Occipital lobe (tissue), 2 donors: ENCODE data around the gene FRAS1. TPM values are rescaled to one million over a fixed set of nuclear protein-coding genes. Genes with fewer than 3 reads are reported as not detected.
"Not testable (repeated sequence)": the region's sequence is repeated elsewhere in the genome, so short reads cannot be mapped to it uniquely, and the experiment has no call there.

Source experiments
- DNase-seq: peaks from one replicate; lab custom pipeline; 2025; lab: John Stamatoyannopoulos, UW
- total RNA-seq: library from RNA; depleted of rRNA; stranded (reverse); fragments of >200 nt; gene quantifications from one replicate; pipeline ENCODE4 v1.2.3, GENCODE V29; 2014

FRAS1 gene
- total RNA-seq, 1 donor from 2014 or later: 7.0 TPM

- DNase-seq: not testable (repeated sequence)
Observed at GRCh38 chr4:78208896-78209295, 151.8 kb downstream of the FRAS1 start.

GRCh38 chr4:78210694-78211410 lies 153.7 kb downstream of the FRAS1 start:
- DNase-seq: no peak

GRCh38 chr4:78213218-78213617 lies 156.1 kb downstream of the FRAS1 start:
- no peak for DNase-seq

- no peak for DNase-seq
Observed at GRCh38 chr4:78214078-78214477, 157.0 kb downstream of the FRAS1 start.

GRCh38 chr4:78217557-78217956 lies 160.4 kb downstream of the FRAS1 start:
- no peak for DNase-seq

GRCh38 chr4:78218260-78218659 lies 161.1 kb downstream of the FRAS1 start:
- no peak for DNase-seq

- no peak for DNase-seq
Observed at GRCh38 chr4:78219825-78220224, 162.7 kb downstream of the FRAS1 start.

GRCh38 chr4:78220283-78220682 lies 163.2 kb downstream of the FRAS1 start:
- no peak for DNase-seq

- DNase-seq: no peak
Observed at GRCh38 chr4:78222575-78223186, 165.6 kb downstream of the FRAS1 start.

- DNase-seq: no peak
Observed at GRCh38 chr4:78225236-78225635, 168.1 kb downstream of the FRAS1 start.

GRCh38 chr4:78226279-78226678 lies 169.2 kb downstream of the FRAS1 start:
- DNase-seq: no peak

GRCh38 chr4:78227411-78228057 lies 170.4 kb downstream of the FRAS1 start:
- no peak for DNase-seq

- no peak for DNase-seq
Observed at GRCh38 chr4:78235800-78236199, 178.7 kb downstream of the FRAS1 start.

- DNase-seq: no peak
Observed at GRCh38 chr4:78237360-78237759, 180.2 kb downstream of the FRAS1 start.

GRCh38 chr4:78242071-78242470 lies 184.9 kb downstream of the FRAS1 start:
- DNase-seq: no peak

GRCh38 chr4:78244705-78245485 lies 187.8 kb downstream of the FRAS1 start:
- no peak for DNase-seq

GRCh38 chr4:78247536-78248285 lies 190.6 kb downstream of the FRAS1 start:
- DNase-seq: no peak

- DNase-seq: no peak
Observed at GRCh38 chr4:78250500-78250899, 193.4 kb downstream of the FRAS1 start.

GRCh38 chr4:78252773-78253172 lies 195.7 kb downstream of the FRAS1 start:
- not testable (repeated sequence) for DNase-seq

GRCh38 chr4:78254893-78255292 lies 197.8 kb downstream of the FRAS1 start:
- no peak for DNase-seq

- DNase-seq: no peak
Observed at GRCh38 chr4:78265006-78265405, 207.9 kb downstream of the FRAS1 start.
